ENCODE measurements around the gene LAMB3. TPM values are rescaled to one million over a fixed set of nuclear protein-coding genes. Genes with fewer than 3 reads are reported as not detected.
A peak's percentile ranks its signal among the peaks of the same experiment; 100 is the strongest.

The LAMB3 gene
- total RNA-seq, 2 donors from 2014 or later: 43.7 to 92.8 TPM

- Histone ChIP-seq H3K9me3 (no peaks in the 10 kb centered on the region), H3K4me3 (no peak overlapping the region), H3K27ac (no peak overlapping the region), H3K36me3 (no peaks in the 10 kb centered on the region), H3K4me1 (replicated peaks) (no peaks in the 10 kb centered on the region), H3K27me3 (replicated peaks; ENCODE audit: insufficient read depth) (no peaks in the 10 kb centered on the region)
- WGBS: 13% methylated on average over 9 of the region's 9 CpGs
- peak; percentile 79 for DNase-seq (ENCODE audit: low spot score)
- intact Hi-C loops (cut with DNase I): no loop called here
- TF ChIP-seq POLR2A (IDR thresholded peaks at IDR 0.05): no peak
- TF ChIP-seq POLR2AphosphoS5 (IDR thresholded peaks at IDR 0.05): peak; percentile 7
- TF ChIP-seq CTCF (IDR thresholded peaks at IDR 0.05): peak; percentile 39 to 76 (median 72)
Observed at GRCh38 chr1:209569455-209570207, 82.6 kb downstream of the LAMB3 start.

- no peaks in the 10 kb centered on the region for H3K4me1 ChIP-seq (replicated peaks)
- H3K36me3 ChIP-seq: no peaks in the 10 kb centered on the region
- no peak overlapping the region for H3K27ac ChIP-seq
- DNase-seq (ENCODE audit: low spot score): no peak
- H3K27me3 ChIP-seq (replicated peaks; ENCODE audit: insufficient read depth): no peaks in the 10 kb centered on the region
- WGBS: 18% methylated on average over 1 of the region's 1 CpG
- intact Hi-C loops (cut with DNase I): no loop called here
- H3K9me3 ChIP-seq: no peaks in the 10 kb centered on the region
- TF ChIP-seq POLR2A (IDR thresholded peaks at IDR 0.05) (no peak), CTCF (IDR thresholded peaks at IDR 0.05) (no peak), POLR2AphosphoS5 (IDR thresholded peaks at IDR 0.05) (no peak)
- H3K4me3 ChIP-seq: no peak overlapping the region
Observed at GRCh38 chr1:209567698-209568175, 84.5 kb downstream of the LAMB3 start.

GRCh38 chr1:209565759-209566678, 86.2 kb downstream of the LAMB3 start:
- no peak overlapping the region for H3K4me3 ChIP-seq
- peak; percentile 70 for DNase-seq (ENCODE audit: low spot score)
- H3K4me1 ChIP-seq (replicated peaks): no peaks in the 10 kb centered on the region
- WGBS: 37% methylated on average over 15 of the region's 15 CpGs
- H3K27me3 ChIP-seq (replicated peaks; ENCODE audit: insufficient read depth): no peaks in the 10 kb centered on the region
- H3K9me3 ChIP-seq: no peaks in the 10 kb centered on the region
- H3K27ac ChIP-seq: no peak overlapping the region
- no peak for TF ChIP-seq POLR2A (IDR thresholded peaks at IDR 0.05)
- TF ChIP-seq CTCF (IDR thresholded peaks at IDR 0.05): peak; percentile 58 to 68 (median 60)
- intact Hi-C loops (cut with DNase I): no loop called here
- H3K36me3 ChIP-seq: no peaks in the 10 kb centered on the region

Small RNA genes lying within 50 kb of the gene (microRNA-seq; reads per million reads assigned to microRNA genes)
- gene MIR4260: not detected

Other genes starting within 250 kb of the LAMB3 start
- 1 to 10 TPM in 1 of 2 donors, under 1 TPM in 1; 0.18 to 1.6 TPM for gene CAMK1G, start 68.7 kb downstream of the LAMB3 start, total RNA-seq
- 10 to 100 TPM; 13.3 to 46.4 TPM for gene G0S2, start 23.0 kb upstream of the LAMB3 start, total RNA-seq
- gene HSD11B1, start 52.4 kb upstream of the LAMB3 start, total RNA-seq: 10 to 100 TPM in 1 of 2 donors, 1 to 10 TPM in 1; 9.3 to 29.1 TPM
- 1 to 10 TPM in 1 of 2 donors, under 1 TPM in 1; 0.73 to 1.6 TPM for gene TRAF3IP3, start 103.6 kb upstream of the LAMB3 start, total RNA-seq
- gene C1orf74, start 132.1 kb upstream of the LAMB3 start, total RNA-seq: 1 to 10 TPM; 5.0 to 6.8 TPM
- 100 to 1,000 TPM in 1 of 2 donors, 10 to 100 TPM in 1; 59.8 to 118 TPM for gene IRF6, start 153.7 kb upstream of the LAMB3 start, total RNA-seq
- 1 to 10 TPM; 6.0 to 8.1 TPM for gene UTP25, start 175.5 kb upstream of the LAMB3 start, total RNA-seq